ENCODE measurements around the gene C11orf16.

- no peak for TF ChIP-seq POLR2AphosphoS5 (IDR thresholded peaks at IDR 0.05; ENCODE audit: borderline replicate concordance, low read depth, low read length)
- no peak for TF ChIP-seq EZH2 (IDR thresholded peaks at IDR 0.05)
Observed at GRCh38 chr11:8937159-8937558, 4.4 kb upstream of the C11orf16 start.
